A673 (cell line): ENCODE measurements around the gene PRICKLE3.

Source experiments
- EZH2 ChIP-seq: fragments of 200-600 bp; sonication (generic); IDR thresholded peaks from 2 replicates; pipeline ENCODE4 v1.6.1; 2017; ENCODE audit warnings: borderline replicate concordance, low read depth, mild to moderate bottlenecking, mixed read lengths, antibody characterized with exemption, low read length; ENCODE audit not compliant: poor library complexity, severe bottlenecking
- TF ChIP-seq, protein P1 (sequence below): fragments of 300-800, 200-600 bp; sonication (generic); conservative IDR thresholded peaks from 2 replicates; pipeline ENCODE4 v1.5.1; 2017; ENCODE audit warnings: low read depth, mild to moderate bottlenecking, antibody characterized with exemption, low read length, moderate library complexity, mixed read lengths

- TF ChIP-seq, protein P1, sequence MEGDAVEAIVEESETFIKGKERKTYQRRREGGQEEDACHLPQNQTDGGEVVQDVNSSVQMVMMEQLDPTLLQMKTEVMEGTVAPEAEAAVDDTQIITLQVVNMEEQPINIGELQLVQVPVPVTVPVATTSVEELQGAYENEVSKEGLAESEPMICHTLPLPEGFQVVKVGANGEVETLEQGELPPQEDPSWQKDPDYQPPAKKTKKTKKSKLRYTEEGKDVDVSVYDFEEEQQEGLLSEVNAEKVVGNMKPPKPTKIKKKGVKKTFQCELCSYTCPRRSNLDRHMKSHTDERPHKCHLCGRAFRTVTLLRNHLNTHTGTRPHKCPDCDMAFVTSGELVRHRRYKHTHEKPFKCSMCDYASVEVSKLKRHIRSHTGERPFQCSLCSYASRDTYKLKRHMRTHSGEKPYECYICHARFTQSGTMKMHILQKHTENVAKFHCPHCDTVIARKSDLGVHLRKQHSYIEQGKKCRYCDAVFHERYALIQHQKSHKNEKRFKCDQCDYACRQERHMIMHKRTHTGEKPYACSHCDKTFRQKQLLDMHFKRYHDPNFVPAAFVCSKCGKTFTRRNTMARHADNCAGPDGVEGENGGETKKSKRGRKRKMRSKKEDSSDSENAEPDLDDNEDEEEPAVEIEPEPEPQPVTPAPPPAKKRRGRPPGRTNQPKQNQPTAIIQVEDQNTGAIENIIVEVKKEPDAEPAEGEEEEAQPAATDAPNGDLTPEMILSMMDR: no peak
- no peak for TF ChIP-seq EZH2
Measured at GRCh38 chrX:49179358-49179757, 6.8 kb downstream of the PRICKLE3 start.
